Measurements from ENCODE around the gene ENDOV.
"Not testable (repeated sequence)": the region's sequence is repeated elsewhere in the genome, so short reads cannot be mapped to it uniquely, and the experiment has no call there.

Gene ENDOV

DNA sequence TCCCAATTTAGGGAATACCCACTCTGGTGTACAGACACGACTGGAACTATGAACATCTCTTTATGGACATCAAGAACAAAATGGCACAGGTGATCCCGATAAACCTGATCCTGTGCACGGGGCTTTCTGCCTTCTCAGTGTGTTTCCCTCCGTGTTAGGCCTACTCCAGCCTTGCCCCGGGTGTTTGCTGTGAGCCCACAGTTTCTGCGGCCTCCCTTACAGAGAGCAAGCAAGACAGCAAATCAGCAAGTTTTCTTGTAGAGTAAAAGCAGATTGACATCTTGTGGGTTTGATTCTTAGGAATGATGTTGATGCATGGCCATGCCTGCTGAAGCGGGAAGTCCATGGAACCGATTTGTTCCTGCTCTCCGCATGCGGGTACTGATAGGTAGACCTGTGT is 26.4 kb upstream of the ENDOV start:
- no peak for DNase-seq

DNA sequence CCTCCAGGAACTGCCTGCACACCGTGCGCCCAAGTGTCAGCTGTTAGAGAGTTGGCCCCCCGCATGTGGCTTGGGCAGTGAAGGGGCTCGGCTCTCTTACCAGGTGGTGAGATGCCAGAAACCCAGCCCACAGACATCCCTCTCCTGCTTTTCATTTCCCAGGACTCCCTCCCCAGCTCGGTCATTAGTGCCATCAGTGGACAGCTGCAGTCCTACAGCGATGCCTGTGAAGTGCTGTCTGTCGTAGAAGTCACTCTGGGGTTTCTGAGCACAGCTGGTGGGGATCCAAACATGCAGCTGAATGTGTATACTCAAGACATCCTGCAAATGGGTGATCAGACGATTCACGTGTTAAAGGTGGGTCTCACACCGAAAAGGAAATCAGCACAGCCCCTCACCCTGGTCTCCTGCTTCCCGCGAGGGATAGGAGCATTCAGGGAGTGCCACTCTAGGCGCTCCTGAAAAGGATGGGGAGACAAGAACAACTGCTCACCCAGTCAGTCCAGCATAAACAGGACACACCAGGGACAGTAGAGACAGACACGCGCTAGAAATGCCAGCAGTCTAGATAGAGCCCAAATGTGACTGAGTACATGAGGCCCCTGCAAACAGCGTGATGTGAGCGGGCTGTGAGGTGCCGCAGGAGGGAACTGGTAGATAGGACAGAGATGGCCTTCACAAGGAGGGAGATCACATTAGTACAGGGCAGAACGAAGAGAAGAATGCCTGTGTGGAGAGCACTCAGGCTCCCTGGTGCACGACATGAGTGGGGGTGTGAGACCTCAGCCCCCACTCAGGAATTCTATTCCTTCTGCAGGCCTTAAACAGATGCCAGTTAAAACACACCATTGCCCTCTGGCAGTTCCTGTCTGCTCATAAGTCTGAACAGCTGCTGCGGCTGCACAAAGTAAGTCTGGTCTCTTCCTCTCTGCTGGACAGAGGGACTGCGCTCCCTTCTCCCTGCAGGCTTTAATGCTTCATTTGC is 25.7 kb upstream of the ENDOV start:
- no peak for DNase-seq

DNA sequence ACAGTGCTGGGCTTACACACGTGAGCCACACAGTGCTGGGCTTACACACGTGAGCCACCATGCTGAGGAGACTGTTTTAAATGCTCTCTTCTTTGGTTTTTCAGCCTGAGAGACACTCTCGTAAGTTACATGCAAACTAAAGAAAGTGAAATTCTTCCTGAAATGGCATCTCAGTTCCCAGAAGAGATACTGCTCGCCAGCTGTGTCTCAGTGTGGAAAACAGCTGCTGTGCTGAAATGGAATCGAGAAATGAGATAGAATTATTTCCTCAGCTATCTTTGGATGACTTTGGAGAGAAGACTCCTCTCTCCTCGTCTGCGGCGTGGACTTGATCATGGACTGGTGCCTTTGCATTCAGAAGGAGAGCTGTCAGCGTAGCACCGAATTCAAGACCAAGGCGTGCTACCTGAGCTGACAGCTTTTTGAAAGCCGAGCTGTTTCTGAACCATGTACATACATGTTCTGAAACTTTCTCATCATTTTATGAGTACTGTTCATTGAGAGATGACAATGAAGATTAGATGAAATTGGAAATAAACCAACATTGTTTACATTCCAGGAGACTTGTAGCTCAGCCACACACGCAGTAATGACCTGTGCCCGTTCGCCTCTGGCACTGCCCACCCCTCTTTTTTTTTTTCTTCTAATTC is 21.6 kb upstream of the ENDOV start:
- no peak for DNase-seq

DNA sequence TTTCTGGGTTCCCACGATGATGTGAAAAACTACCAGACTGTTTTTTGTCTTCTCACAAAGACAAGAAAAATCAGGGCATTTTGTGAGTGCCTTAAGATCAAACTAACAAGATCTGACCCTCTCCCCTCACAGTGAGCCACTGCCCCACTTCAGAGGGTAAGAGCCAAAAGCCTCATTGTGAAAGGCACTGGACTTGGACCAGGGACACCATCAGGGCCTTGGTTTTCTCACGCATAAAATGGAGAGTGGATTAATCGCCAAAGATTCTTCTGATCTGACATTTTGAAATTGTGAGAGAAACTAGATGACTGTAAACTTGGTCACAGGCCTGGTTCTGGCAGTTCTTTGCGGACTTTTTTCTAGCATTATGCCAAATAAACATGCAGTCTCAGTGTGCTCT is 21.0 kb upstream of the ENDOV start:
- DNase-seq, result no peak

- DNase-seq, result no peak
Observed at GRCh38 chr17:80394629-80395216, 20.2 kb upstream of the ENDOV start.

GRCh38 chr17:80395402-80396151 is 19.4 kb upstream of the ENDOV start:
- no peak for DNase-seq

GRCh38 chr17:80396157-80397033 is 18.6 kb upstream of the ENDOV start:
- no peak for DNase-seq

- DNase-seq, result no peak
Observed at GRCh38 chr17:80397034-80397387, 18.0 kb upstream of the ENDOV start.

GRCh38 chr17:80397686-80398085 is 17.3 kb upstream of the ENDOV start:
- DNase-seq, result no peak

DNA sequence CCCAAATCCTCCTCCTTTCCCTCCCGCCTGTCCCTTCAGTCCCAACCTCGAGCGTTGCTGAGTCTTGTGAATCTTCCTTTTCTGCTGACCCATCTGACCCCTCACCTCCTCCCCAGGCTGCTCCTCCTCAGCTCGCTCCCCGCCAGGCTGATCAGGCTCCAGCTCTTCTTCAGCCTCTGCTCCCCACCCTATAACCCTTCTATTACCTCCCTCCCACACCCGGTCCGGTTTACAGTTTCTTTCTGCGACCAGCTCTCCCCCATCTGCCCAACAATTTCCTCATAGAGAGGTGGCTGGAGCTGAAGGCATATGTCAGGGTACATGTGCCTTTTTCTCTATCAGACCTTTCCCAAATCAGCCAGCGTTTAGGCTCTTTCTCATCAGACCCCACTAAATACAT is 13.9 kb upstream of the ENDOV start:
- DNase-seq, result not testable (repeated sequence)

DNA sequence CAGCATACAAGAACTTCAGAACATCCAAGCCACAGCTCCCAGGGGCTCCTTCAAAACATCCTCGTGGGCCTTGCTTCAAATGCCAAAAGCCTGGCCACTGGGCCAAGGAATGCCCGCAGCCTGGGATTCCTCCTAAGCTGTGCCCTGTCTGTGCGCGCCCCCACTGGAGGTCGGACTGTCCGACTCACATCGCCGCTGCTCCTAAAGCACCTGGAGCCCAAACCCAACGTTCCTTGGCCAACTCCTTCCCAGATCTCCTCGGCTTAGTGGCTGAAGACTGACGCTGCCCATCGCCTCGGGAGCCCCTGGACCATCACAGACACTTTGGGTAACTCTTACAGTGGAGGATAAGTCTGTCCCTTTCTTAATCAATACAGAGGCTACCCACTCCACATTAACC is 12.9 kb upstream of the ENDOV start:
- not testable (repeated sequence) for DNase-seq

GRCh38 chr17:80402959-80403358 is 12.0 kb upstream of the ENDOV start:
- DNase-seq, result no peak

GRCh38 chr17:80406146-80406545 is 8.8 kb upstream of the ENDOV start:
- no peak for DNase-seq

DNA sequence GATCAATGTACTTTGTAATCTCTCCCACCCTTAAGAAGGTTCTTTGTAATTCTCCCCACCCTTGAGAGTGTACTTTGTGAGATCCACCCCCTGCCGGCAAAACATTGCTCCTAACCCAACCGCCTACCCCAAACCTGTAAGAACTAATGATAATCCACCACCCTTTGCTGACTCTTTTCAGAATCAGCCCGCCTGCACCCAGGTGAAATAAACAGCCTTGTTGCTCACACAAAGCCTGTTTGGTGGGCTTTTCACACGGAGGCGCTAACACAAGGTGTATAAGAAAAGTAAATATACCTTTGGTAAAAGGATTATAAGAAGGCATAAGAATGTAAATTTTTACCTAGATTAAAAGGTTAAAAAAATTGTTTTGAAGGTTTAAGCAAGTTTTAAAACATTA is 7.0 kb upstream of the ENDOV start:
- not testable (repeated sequence) for DNase-seq

GRCh38 chr17:80408872-80409271 is 6.1 kb upstream of the ENDOV start:
- DNase-seq, result no peak

DNA sequence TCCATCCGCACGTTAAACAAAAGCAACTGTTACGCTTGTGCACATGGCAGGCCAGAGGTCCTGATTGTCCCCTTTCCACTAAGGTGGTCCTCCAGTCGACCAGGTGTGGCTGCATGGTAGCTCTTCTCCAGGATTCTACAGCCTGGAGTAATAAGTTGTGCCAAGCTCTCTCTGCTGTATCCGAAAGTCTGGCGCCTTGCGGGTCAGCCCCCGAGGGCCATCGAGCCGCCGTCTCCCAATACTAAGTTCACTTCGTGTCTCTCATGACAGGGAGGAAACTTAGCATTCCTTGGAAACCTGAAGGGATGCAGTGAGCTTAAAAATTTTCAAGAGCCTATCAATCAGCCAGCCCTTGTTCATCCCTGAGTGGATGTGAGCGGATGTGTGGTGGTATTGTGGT is 5.3 kb upstream of the ENDOV start:
- no peak for DNase-seq

DNA sequence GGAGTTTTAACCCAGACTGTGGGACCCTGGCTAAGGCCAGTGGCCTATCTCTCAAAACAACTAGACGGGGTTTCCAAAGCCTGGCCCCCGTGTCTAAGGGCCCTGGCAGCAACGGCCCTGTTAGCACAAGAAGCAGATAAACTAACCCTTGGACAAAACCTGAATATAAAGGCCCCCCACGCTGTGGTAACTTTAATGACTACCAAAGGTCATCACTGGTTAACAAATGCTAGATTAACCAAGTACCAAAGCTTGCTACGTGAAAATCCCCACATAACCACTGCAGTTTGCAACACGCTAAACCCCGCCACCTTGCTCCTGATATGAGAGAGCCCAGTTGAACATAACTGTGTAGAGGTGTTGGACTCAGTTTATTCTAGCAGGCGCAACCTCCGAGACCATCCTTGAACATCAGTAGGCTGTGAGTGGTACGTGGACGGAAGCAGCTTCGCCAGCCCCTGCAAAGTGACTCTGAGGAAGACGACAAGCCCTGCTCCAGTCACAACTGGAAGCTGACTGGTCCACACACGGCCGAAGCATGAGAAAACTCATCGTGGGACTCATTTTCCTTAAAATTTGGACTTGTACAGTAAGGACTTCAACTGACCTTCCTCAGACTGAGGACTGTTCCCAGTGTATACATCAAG is 4.4 kb upstream of the ENDOV start:
- DNase-seq, result not testable (repeated sequence)

GRCh38 chr17:80413771-80414507 is 1.0 kb upstream of the ENDOV start:
- DNase-seq, result no peak

GRCh38 chr17:80414508-80414802 is 512 bp upstream of the ENDOV start:
- no peak for DNase-seq

- no peak for DNase-seq
Observed at GRCh38 chr17:80415626-80416137, 715 bp downstream of the ENDOV start.

All from SW 1271 (cell line).